Trophoblast cell (in vitro differentiated cells and primary cell): ENCODE measurements around the gene ART1.
"Not testable (repeated sequence)": the region's sequence is repeated elsewhere in the genome, so short reads cannot be mapped to it uniquely, and the experiment has no call there.

ENCODE experiments used
- DNase-seq, 2 donors: peaks; one replicate each; pipeline ENCODE4 v3.0.0-alpha.2; 2016
- H2AFZ ChIP-seq: 2 replicates; pipeline ENCODE4 v1.6.1; 2013; ENCODE audit warnings: low read length, moderate library complexity, mild to moderate bottlenecking; ENCODE audit not compliant: insufficient read depth, poor library complexity
- H2AK5ac ChIP-seq: 2 replicates; pipeline ENCODE4 v1.6.1; 2013; ENCODE audit warnings: mild to moderate bottlenecking, low read length
- H2BK120ac ChIP-seq: 2 replicates; pipeline ENCODE4 v1.6.1; 2013; ENCODE audit warnings: low read length, mild to moderate bottlenecking, moderate library complexity; ENCODE audit not compliant: insufficient read depth, poor library complexity
- H2BK12ac ChIP-seq: 2 replicates; pipeline ENCODE4 v1.6.1; 2013; ENCODE audit warnings: mild to moderate bottlenecking, low read length, moderate library complexity
- H2BK5ac ChIP-seq: 2 replicates; pipeline ENCODE4 v1.6.1; 2013; ENCODE audit warnings: low read length, low read depth, moderate library complexity, mild to moderate bottlenecking; ENCODE audit not compliant: poor library complexity
- H3K14ac ChIP-seq: 2 replicates; pipeline ENCODE4 v1.6.1; 2013; ENCODE audit warnings: mild to moderate bottlenecking, low read length
- H3K18ac ChIP-seq: 2 replicates; pipeline ENCODE4 v1.6.1; 2013; ENCODE audit warnings: mild to moderate bottlenecking, low read length
- H3K23ac ChIP-seq: 2 replicates; pipeline ENCODE4 v1.6.1; 2013; ENCODE audit warnings: low read length
- H3K27ac ChIP-seq: 2 replicates; pipeline ENCODE4 v1.5.1; 2013; ENCODE audit warnings: low read depth, mild to moderate bottlenecking, inconsistent platforms, low read length, moderate library complexity
- H3K27me3 ChIP-seq: 2 replicates; pipeline ENCODE4 v1.6.1; 2013; ENCODE audit warnings: inconsistent platforms, mild to moderate bottlenecking, low read length, moderate library complexity; ENCODE audit not compliant: insufficient read depth
- H3K36me3 ChIP-seq, 2 experiments: 1 replicate in 1 of 2; 2 replicates in 1 of 2; pipeline ENCODE4 v1.6.1; 2013; ENCODE audit warnings: low read length in 2 of 2, mild to moderate bottlenecking in 2 of 2, moderate library complexity in 1 of 2; ENCODE audit not compliant: insufficient read depth in 2 of 2, control insufficient read depth in 1 of 2
- H3K4ac ChIP-seq: 2 replicates; pipeline ENCODE4 v1.6.1; 2013; ENCODE audit warnings: low read depth, mild to moderate bottlenecking, low read length, moderate library complexity
- H3K4me1 ChIP-seq, 2 experiments: 1 replicate in 1 of 2; 2 replicates in 1 of 2; pipeline ENCODE4 v1.6.1; 2013; ENCODE audit warnings: low read length in 2 of 2, mild to moderate bottlenecking in 2 of 2, moderate library complexity in 1 of 2; ENCODE audit not compliant: insufficient read depth in 2 of 2, control insufficient read depth in 1 of 2
- H3K4me2 ChIP-seq: 2 replicates; pipeline ENCODE4 v1.6.1; 2013; ENCODE audit warnings: inconsistent platforms, mild to moderate bottlenecking, low read length, moderate library complexity
- H3K4me3 ChIP-seq: 2 replicates; pipeline ENCODE4 v1.5.1; 2013; ENCODE audit warnings: mild to moderate bottlenecking, low read depth, low read length, inconsistent platforms
- H3K79me1 ChIP-seq: one replicate; pipeline ENCODE4 v1.6.1; 2013; ENCODE audit warnings: low read length
- H3K79me2 ChIP-seq: 2 replicates; pipeline ENCODE4 v1.6.1; 2013; ENCODE audit warnings: low read length, mild to moderate bottlenecking; ENCODE audit not compliant: control insufficient read depth, insufficient read depth, poor library complexity
- H3K9ac ChIP-seq: 2 replicates; pipeline ENCODE4 v1.6.1; 2013; ENCODE audit warnings: mild to moderate bottlenecking, low read length
- H3K9me3 ChIP-seq: 2 replicates; pipeline ENCODE4 v1.6.1; 2013; ENCODE audit warnings: low read depth, mild to moderate bottlenecking, control low read depth, inconsistent platforms, low read length; ENCODE audit not compliant: insufficient read depth
- H4K12ac ChIP-seq: 2 replicates; pipeline ENCODE4 v1.6.1; 2013; ENCODE audit warnings: low read depth, mild to moderate bottlenecking, low read length, moderate library complexity
- H4K8ac ChIP-seq: 2 replicates; pipeline ENCODE4 v1.6.1; 2013; ENCODE audit warnings: low read depth, mild to moderate bottlenecking, low read length, moderate library complexity
- H4K91ac ChIP-seq: one replicate; pipeline ENCODE4 v1.6.1; 2013; ENCODE audit warnings: low read depth, mild to moderate bottlenecking, low read length, moderate library complexity
- WGBS: extraction: QIAGEN DNeasy Blood & Tissue Kit; methylation state at CpG from one replicate; pipeline ENCODE4 v1.1.7; 2013; ENCODE audit warnings: missing lambda C conversion rate; ENCODE audit not compliant: insufficient read length, insufficient coverage; ENCODE audit errors: extremely low coverage; 5-methylcytosine and 5-hydroxymethylcytosine counted together

Gene ART1

DNA sequence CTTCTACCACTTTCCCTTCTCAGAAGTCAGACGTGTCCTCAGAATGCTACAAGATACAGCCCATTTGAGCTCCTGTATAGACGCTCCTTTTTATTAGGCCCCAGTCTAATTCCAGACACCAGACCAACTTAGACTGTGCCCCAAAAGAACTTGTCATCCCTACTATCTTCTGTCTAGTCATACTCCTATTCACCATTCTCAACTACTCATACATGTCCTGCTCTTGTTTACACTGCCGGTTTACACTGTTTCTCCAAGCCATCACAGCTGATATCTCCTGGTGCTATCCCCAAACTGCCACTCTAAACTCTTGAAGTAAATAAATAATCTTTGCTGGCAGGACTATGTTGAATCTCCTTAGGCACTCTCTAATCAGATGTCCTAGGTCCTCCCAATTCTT lies 7.6 kb downstream of the ART1 start:
- not testable (repeated sequence) for H4K12ac ChIP-seq, H3K4me3 ChIP-seq, H2BK5ac ChIP-seq, H3K4me1 ChIP-seq, H3K9ac ChIP-seq, H3K27me3 ChIP-seq, H3K4me2 ChIP-seq, H3K4ac ChIP-seq, H2BK120ac ChIP-seq, H3K14ac ChIP-seq, H3K9me3 ChIP-seq, H3K27ac ChIP-seq, H4K91ac ChIP-seq, H2AK5ac ChIP-seq, H4K8ac ChIP-seq, H3K79me2 ChIP-seq, H3K23ac ChIP-seq, H2AFZ ChIP-seq, DNase-seq, H3K18ac ChIP-seq, H2BK12ac ChIP-seq, H3K79me1 ChIP-seq, H3K36me3 ChIP-seq
- no CpG with 5 or more reads among the region's 3 CpGs for whole genome bisulfite sequencing

DNA sequence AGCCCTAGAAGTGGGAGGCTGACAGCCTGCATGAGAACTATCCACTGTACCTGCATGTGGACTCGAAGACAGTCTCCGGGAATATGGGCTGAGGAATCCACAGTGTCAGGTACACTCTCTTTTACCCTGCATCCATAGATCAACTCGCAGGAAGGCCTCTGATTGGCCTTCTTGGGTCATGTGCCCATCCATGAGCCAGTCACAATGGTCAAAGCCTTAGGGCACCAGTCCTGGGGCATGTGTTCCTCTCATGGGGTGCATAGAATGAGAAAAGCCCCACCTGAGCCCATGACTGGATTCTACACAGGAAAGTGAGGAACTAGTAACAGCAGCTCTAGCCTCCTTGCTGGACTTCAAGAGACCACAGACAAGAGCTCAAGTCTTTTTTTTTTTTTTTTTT lies 10.6 kb downstream of the ART1 start:
- no peak overlapping the region for H3K4ac ChIP-seq
- no CpG with 5 or more reads among the region's 3 CpGs for WGBS
- no peaks in the 10 kb centered on the region for H3K27me3 ChIP-seq
- H4K91ac ChIP-seq: no peak overlapping the region
- no peak overlapping the region for H2BK120ac ChIP-seq
- no peak overlapping the region for H2AK5ac ChIP-seq
- H3K18ac ChIP-seq: no peak overlapping the region
- DNase-seq: no peak
- H2AFZ ChIP-seq: no peak overlapping the region
- no peak overlapping the region for H3K9ac ChIP-seq
- peaks cover 7% of the 10 kb centered on the region for H3K9me3 ChIP-seq
- no peak overlapping the region for H2BK5ac ChIP-seq
- no peaks in the 10 kb centered on the region for H3K79me1 ChIP-seq
- no peak overlapping the region for H2BK12ac ChIP-seq
- H3K23ac ChIP-seq: no peak overlapping the region
- H3K4me3 ChIP-seq: no peak overlapping the region
- no peak overlapping the region for H4K8ac ChIP-seq
- H3K14ac ChIP-seq: no peak overlapping the region
- H3K4me1 ChIP-seq: no peaks in the 10 kb centered on the region
- no peaks in the 10 kb centered on the region for H3K36me3 ChIP-seq
- no peak overlapping the region for H4K12ac ChIP-seq
- no peak overlapping the region for H3K4me2 ChIP-seq
- no peaks in the 10 kb centered on the region for H3K79me2 ChIP-seq
- H3K27ac ChIP-seq: no peak overlapping the region

DNA sequence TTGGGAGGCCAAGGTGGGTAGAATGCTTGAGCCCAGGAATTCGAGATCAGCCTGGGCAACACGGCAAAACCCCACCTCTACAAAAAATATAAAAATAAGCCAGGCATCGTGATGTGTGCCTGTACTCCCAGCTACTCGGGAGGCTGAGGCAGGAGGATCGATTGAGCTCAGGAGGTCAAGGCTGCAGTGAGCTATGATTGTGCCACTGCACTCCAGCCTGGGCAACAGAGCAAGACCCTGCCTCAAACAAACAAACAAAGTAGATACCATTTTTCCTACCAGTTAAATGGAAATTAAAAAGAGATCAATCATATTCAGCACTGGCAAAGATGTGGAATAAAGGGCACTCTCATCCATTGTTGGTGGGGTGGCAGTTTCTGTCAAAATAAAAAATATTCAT lies 12.4 kb downstream of the ART1 start:
- H3K27ac ChIP-seq, H3K79me2 ChIP-seq, H3K36me3 ChIP-seq, H2BK12ac ChIP-seq, H3K18ac ChIP-seq, H3K4me1 ChIP-seq, H2BK5ac ChIP-seq, H3K14ac ChIP-seq, H3K23ac ChIP-seq, DNase-seq, H3K79me1 ChIP-seq, H2AFZ ChIP-seq, H2AK5ac ChIP-seq, H3K9ac ChIP-seq, H3K4ac ChIP-seq, H4K91ac ChIP-seq, H3K27me3 ChIP-seq, H2BK120ac ChIP-seq, H4K12ac ChIP-seq, H3K9me3 ChIP-seq, H4K8ac ChIP-seq, H3K4me2 ChIP-seq, H3K4me3 ChIP-seq: not testable (repeated sequence)
- WGBS: no CpG with 5 or more reads among the region's 5 CpGs

DNA sequence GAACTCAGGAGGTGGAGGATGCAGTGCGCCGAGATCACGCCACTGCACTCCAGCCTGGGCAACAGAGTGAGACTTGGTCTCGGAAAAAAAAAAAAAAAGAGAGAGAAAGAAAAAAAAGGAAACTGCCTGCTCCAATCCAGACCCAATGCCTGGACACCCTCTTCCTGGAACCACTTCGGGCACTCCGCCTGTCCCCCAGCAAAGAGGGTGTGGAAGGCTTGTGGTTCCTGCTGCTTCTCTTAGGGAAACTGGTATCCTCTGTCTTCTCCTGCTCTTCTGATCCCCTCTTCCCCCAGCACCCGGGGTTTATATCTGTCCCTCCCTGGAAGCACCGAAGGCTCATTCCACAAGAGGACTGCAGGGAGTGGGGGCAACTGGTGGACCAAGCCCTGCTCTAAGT lies 13.3 kb downstream of the ART1 start:
- Histone ChIP-seq H2AK5ac (no peak overlapping the region), H4K12ac (no peak overlapping the region), H3K36me3 (no peaks in the 10 kb centered on the region), H2AFZ (no peak overlapping the region), H3K9ac (no peak overlapping the region), H3K4me2 (no peak overlapping the region), H3K4ac (no peak overlapping the region), H4K8ac (no peak overlapping the region), H3K23ac (no peak overlapping the region), H3K27ac (no peak overlapping the region), H3K9me3 (peaks cover 7% of the 10 kb centered on the region), H2BK120ac (no peak overlapping the region), H3K27me3 (no peaks in the 10 kb centered on the region), H3K79me1 (no peaks in the 10 kb centered on the region), H2BK12ac (no peak overlapping the region), H3K4me1 (no peaks in the 10 kb centered on the region), H3K18ac (no peak overlapping the region), H3K4me3 (no peak overlapping the region), H2BK5ac (no peak overlapping the region), H4K91ac (no peak overlapping the region), H3K14ac (no peak overlapping the region), H3K79me2 (no peaks in the 10 kb centered on the region)
- no CpG with 5 or more reads among the region's 8 CpGs for WGBS
- no peak for DNase-seq
